Effector CD8-positive, alpha-beta T cell (primary cell): ENCODE results near the gene CYBC1.
"Not testable (repeated sequence)": the region's sequence is repeated elsewhere in the genome, so short reads cannot be mapped to it uniquely, and the experiment has no call there.

Experiments used
- DNase-seq: peaks from one replicate; lab custom pipeline; 2025; lab: John Stamatoyannopoulos, UW

Gene CYBC1

DNA sequence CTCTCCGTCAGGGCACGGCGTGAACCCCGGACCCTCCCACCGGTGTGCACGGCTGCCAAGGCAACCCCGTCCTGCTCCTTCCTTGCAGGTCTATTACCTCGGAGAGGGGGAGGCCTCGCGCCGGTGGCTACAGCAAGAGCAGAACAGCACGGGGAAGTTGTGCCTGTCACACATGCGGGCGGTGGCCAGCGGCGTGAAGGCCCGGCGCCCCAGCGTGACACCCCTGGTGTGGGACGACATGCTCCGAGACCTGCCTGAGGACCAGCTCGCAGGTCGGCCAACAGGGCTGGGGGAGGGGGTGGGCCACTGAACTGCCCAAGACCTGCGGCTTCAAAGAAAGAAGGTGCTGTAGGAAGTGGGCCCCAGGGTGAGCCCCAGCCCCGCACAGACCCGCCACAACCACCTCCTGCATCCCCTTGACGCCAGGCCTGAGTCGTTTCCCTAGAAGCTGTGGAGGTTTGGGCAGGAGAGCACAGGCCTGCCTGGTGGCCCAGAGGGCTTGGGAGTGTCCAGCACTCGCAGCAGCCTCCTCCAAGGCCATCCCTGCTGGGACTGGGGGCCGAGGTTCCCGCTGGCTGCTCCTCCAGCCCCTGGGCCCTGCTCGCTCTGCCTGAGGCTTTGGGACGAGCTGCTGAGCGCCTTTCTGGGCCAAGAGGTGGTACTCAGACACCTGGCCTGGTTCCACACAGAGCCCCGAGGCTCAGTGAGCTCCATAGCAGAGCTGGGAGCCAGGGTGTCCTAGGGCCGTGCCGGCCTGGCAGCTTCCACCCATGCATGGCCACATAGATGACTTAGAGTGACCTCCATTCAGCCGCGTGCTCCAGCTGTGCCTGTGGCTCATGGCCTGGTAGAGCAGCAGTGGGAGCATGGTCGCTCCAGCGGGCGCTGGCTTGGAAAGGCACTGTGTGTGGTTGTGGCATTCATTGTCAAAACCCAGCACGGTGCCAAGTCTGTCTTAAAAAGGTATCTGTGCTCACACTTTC lies 14.7 kb downstream of the CYBC1 start:
- no peak for DNase-seq

DNA sequence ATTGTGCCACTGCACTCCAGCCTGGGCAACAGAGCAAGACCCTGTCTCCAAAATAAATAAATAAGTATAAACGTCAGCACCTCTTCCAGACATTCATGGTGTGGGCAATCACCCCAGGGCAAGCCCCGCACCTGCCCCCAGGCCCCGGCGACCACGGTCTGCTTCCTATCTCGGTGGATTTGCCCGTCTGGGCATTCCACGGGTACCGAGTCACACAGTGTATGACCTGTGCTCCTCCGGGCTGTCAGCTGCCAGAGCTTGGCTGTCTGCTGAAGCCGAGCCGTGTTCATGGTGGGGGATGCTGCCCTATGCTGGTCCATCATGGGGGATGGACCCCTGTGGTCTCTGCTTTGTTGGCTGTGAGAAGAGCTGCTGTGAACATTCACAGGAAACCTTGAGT lies 15.4 kb downstream of the CYBC1 start:
- DNase-seq: no peak

DNA sequence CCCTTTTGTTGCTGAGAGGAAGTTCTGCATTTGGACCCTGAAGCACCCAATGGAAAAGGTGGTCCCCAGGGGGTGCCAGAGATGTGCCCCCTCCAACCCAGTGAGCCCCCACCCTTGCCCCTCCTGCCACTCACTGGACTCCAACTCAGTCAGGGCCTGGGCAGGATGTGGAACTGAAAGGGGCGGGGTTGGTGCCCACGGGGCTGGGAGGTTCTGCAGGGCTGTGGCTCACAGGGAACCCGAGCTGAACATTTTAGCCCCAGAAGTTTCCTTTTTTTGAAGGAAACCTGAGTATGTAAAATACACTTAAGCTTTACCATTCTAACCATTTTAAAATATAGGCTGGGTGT lies 16.4 kb downstream of the CYBC1 start:
- no peak for DNase-seq

DNA sequence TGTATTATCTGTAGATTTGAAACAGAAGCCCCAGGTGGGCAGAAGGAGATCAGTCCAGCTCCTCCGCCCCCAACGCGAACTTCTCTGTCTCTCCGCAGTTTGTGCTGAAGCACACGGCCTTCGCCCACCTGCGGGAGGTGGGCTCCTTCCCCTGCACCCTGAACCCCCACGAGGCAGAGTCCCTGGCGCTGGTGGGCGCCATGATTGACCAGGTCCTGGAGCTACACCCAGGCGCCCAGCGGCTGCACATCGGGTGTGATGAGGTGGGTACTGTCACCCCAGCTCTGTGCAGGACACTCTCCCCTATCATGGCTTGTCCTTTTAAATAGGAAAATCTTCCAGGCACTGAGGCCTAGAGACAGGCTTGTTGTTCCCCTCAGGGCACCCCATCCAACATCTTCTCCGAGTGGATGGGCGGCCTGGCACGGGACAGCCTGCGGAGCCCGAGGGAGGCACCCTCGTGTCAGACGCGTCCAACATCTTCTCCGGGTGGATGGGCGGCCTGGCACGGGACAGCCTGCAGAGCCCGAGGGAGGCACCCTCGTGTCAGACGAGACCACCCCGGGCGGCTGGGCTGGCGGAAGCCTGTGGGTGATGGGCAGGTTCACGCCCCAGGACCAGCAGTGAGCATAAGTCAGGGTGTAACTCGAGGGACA lies 16.9 kb downstream of the CYBC1 start:
- DNase-seq: no peak

DNA sequence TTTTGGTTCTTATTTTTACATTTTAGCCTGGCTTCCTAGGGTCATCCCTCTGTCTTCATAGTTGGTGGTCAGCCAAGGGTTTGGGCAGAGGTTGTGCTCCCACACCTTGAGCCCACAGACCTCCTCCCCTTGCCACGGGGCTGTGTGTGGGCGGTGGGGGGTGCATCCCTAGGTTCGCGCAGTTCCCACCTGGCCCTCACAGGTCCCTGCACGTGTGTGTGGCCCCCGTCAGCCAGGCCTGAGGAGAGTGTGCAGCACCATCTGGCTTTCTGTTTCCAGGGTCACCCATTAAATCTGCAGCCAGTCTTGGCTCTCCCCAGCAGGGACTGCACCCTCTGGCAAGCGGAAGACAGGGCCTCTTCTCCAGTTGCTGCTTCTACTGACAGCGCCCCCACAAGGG lies 18.5 kb downstream of the CYBC1 start:
- DNase-seq: no peak

DNA sequence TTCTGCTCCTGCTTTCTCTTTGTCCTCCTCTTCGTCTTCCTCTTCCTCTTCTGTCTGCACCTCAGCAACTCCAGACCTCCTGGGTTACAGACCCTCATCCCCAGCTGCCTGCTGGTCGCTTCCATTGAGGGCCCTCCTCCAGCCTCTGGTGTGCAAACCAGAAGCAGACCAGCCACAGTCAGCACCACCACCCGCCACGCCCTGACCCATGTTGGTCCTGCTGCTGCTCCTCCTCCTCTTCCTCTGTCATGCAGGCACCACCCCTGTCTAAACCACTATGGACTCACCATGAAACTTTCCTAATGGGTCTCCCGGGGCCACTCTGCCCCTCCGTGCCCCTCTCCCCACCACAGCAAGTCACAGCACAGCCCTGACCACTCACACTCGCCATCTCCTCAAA lies 20.7 kb downstream of the CYBC1 start:
- DNase-seq: no peak

DNA sequence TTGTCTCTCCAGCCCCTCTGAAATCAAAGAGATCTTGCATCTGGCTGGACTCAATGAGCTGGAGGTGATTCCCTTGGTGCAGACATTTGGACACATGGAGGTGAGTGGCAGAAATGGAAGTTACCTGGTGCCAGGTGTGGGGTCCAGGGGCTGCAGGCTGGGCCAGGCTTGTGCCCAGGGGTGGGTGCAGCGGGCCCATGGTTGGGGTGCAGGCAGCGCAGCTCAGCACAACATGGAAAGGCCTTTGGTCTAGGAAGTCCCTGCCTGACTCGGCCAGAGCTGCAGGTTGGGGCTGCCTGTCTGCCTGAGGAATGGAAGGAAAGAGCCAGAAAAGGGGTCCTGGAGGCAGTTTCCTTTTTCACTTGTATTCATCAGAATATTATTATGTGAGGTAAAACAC lies 22.0 kb downstream of the CYBC1 start:
- DNase-seq: no peak

DNA sequence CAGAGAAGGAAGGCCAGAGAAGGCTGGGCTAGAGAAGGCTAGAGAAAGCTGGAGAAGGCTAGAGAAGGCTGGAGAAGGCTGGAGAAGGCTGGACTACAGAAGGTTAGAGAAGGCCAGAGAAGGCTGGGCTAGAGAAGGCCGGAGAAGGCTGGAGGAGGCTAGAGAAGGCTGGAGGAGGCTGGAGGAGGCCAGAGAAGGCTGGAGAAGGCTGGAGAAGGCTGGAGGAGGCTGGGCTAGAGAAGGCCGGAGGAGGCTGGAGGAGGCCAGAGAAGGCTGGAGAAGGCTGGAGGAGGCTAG lies 25.7 kb downstream of the CYBC1 start:
- no peak for DNase-seq

DNA sequence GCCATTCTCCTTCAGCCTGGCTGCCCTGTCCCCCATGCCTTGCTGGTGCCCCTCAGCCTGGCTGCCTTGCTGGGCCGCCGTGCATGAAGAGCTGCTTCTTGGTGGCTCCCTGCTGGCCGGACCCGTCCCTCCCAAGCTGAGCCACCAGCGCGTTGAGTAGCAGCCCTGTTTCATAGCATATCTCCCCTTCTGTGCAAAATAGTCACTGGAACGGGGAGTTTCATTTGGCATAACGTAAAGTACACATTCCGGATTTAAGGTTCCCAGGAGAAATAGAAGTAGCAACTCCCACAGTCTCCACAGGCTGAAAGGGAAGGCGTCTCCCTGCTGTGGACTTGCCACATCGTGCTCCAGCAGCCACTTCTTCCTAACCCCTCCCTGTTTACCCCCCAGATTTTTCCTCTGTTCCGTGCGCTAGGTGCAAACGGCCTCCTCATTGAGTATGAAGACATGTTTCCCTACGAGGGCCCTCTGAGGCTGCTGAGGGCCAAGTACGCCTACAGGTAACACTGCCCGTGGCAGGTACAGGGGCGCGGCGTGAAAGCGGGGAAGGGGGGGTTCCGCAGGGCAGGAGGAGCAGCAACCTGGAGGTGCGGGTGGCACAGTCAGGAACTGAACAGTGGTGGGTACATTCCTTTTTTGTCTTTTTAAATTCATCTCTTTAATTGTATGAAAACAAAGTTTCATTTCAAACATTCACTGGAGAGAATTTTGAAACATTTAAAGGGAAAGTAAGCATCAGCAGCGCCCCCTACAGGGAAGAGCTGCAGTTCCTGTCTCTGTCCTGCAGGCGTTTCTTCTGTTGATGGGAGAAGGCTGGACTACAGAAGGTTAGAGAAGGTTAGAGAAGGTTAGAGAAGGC lies 26.3 kb downstream of the CYBC1 start:
- DNase-seq: peak; percentile 12

DNA sequence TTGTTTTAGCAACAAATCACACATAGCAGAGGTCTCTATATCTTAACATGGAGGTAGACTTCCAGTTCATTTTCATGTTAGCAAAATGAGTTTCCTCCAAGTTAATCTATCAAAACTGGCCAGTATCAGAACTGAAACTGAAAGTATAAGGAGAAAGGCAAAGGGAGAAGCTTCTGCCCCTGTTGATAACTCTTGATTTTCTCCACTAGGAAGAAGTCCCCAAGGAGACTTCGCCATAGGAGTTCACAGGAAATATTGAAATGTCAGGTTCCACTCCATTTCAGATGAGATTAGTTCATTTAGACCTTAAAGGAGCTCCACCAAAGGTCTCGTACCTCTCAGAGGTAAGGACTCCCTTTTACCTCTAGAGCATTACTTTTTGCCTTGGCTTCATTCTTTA lies 31.0 kb downstream of the CYBC1 start:
- no peak for DNase-seq

DNA sequence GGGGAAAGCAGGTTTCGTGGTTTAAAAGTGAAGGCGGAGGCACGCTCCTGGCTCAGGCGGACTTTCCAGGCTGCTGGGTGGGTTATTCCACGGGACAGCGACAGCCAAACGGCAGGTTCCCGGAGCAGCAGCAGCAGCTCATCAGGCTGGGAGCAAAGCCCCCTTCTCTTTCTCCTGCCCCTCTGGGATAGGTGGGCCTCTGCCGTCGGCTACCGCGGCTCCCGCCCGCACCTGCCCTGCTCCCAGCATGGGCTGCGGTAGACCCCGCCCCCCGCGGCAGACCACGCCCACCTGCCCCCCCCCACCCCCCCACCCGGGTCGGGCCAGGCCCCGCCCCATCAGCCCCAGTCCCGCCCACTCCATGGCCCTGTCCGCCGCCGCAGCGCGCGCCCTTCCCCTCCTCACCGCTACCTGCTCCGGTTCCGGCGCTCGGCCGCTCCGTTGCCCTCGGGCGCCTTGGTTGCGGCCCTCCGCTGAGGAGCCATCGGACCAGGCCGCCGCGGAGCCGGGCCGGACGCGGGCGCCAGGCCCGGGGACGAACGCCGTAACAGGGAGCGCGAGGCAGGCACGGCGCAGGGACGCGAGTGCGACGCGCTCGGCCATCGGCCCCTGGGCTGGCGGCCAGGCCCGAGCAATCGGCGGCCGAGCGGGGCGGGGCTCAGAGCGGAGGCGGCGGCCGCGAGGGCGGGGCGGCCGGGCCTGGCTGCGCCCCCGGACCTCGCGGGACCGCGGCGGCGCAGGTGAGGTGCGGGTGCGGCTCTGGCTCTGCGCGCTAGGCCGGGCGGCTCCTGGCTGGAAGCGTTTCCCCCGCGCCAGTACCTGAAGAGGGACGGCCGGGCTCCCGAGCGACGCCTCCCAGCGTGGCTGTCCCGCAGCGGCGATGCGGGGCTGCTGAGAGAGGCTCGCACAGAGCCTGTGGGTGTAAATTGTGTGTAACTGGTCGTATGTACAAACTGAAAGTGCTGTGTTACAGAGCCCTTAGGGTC lies 32.3 kb downstream of the CYBC1 start, which contains the start of the genes HEXD and OGFOD3:
Gene HEXD (plus strand): TSS at position 347 of the 986 bp plus-strand sequence. CDS start 1,453 bp downstream, outside the sequence.
Gene OGFOD3 (minus strand): TSS at position 586 of the 986 bp plus-strand sequence. CDS start 101 bp downstream, at position 485.
- peak; percentile 72 for DNase-seq

DNA sequence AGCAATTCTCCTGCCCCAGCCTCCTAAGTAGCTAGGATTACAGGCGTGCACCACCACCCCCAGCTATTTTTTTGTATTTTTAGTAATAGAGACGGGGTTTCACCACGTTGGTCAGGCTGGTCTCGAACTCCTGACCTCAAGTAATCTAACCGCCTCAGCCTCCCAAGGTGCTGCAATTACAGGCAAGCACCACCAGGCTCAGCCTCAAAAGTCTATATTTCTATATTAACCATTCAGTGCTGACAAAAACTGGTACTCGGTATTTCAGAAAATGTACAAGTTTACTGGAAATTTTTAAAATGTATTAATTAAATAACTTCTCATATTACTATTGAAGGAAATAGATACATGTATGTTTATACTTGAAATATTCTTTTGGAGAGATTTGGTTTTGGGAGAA lies 33.8 kb downstream of the CYBC1 start:
- no peak for DNase-seq

DNA sequence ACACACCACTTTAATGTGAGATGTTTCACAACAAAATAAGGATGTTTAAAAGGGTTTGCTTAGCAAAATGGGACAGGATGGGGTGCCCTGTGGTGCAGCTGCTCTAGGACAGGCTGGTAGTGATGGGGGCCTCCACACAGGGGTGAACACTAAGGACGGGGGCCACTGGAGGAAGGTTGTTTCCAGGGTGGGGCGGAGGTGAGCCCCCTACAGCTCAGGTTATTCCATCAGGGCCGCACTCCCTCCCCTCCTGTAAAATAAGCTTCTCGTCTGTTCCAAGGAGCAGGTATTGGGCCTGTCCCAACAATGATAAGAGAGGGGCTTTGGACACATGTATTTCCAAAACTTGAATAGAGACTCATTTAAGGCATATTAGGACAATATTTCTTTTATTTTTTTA lies 34.3 kb downstream of the CYBC1 start:
- no peak for DNase-seq

DNA sequence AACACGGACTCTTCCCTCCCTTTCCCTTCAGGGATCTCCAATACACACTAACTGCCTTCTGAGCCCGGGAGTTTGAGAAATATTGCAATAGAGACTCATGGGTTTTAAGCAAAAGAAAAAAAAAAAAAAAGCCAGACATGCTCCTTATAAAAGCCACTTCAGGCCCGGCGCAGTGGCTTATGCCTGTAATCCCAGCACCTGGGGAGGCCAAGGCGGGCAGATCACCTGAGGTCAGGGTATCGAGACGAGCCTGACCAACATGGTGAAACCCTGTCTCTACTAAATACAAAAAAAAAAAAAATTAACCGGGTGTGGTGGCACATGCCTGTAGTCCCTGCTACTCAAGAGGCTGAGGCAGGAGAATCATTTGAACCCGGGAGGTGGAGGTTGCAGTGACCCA lies 34.8 kb downstream of the CYBC1 start:
- no peak for DNase-seq

DNA sequence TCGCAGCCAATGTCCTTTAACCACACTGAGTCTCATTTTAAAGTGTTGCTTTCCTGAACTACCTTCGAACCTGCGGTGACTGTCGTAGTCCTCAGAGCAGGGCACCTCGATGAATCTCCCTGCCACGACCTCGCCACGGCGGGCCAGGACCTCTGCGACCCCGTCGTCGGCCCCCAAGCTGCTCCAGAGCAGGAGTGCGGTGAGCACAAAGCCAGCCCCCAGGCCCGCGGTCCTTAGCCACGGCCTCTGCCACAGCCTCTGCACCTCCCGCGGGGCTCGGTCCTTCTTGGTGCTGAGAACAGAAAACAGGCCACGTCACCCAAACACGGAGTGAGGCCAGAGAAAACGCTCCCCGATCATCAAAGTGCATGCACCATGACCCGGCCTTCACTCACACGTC lies 35.2 kb downstream of the CYBC1 start:
- DNase-seq: no peak

DNA sequence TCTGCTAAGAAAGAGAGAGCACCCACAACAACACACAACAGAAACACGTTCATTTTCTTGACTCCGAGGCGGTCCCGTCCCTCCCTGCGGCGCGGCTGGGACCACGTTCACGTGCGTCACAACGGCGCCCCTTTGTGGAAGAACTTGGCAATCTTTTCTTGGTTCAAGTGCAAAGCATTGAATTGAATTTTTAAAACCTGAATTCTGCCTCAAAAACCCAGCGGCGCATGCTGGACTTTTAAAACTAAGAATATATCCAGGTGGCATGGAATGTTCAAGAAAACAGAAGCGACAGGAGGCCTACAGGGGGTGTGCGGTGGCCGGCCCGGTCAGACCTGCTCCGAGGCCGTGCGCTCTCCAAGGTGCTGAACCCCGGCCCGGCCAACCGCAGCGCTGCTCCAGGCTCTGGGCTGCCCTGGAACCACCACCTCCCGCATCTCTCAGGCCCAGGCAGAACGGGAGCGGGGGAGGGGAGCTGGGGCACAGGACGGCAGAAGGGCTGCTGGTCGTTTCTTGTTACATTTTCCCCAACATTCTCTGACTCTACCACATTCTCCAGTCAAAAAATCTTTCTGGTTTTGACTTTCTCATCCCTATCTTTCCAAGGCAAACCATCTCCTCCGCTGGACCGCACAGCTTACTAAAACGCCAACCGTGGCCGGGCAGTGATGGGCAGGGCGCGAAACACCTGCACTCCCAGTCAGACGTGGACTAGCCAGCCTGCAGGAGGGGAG lies 35.8 kb downstream of the CYBC1 start:
- DNase-seq: peak; percentile 40

DNA sequence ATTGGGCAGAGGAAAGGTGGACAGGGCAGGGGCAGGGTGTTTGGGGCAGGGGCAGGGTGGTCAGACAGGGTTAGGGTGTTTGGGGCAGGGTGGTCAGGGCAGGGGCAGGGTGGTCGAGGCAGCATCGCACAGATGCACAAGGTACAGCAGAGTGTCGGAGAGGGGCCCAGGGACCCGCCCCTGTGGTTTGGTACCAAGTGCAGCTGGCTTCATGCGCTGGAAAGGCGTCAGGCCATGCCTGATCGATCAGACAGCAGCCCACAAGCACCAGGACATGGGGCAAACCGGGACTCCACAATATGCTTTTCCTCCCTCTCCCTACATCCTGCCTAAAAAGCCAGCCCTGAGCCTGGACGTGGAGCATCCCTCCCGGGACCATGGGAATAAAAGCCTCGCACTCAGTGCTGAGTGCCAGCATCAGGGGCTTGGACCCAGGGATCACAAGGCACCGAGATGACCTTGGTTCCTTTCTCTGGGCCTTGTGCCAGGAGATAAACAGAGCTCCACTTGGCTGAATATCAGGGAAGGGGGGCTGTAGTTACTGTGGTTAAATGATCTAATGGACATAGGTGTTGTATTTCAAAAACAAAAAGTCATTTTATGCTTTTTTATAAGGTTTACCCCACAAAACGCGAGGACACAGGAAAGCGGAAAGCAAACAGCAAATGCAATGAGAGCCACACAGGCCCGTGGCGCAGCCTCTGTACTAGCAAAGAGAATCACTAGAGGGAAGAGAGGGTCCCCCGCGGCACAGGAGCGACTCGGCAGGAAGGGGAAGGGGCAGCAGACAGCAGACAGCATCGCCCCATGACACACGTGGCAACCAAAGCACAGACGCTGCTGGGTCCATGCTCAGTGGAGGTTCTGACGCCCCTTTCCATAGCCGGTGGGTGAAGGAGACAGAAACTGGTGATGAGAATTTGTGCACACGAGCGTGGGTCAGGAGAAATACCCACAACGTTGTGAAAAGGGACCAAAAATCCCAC lies 37.7 kb downstream of the CYBC1 start:
- DNase-seq: no peak

DNA sequence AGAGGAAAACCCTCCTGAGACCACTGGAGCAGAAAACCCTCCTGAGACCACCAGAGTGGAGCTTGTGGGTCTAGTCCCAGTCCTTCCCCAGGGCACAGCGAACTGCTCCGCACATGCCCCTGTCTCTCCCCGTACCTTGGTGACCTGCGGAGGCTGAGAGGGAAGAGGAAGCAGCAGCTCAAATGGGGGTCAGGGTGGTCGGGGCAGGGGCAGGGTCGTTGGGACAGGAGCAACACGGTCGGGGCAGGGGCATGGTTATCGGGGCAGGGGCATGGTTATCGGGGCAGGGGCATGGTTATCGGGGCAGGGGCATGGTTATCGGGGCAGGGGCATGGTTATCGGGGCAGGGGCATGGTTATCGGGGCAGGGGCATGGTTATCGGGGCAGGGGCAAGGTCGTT lies 38.5 kb downstream of the CYBC1 start:
- DNase-seq: not testable (repeated sequence)

DNA sequence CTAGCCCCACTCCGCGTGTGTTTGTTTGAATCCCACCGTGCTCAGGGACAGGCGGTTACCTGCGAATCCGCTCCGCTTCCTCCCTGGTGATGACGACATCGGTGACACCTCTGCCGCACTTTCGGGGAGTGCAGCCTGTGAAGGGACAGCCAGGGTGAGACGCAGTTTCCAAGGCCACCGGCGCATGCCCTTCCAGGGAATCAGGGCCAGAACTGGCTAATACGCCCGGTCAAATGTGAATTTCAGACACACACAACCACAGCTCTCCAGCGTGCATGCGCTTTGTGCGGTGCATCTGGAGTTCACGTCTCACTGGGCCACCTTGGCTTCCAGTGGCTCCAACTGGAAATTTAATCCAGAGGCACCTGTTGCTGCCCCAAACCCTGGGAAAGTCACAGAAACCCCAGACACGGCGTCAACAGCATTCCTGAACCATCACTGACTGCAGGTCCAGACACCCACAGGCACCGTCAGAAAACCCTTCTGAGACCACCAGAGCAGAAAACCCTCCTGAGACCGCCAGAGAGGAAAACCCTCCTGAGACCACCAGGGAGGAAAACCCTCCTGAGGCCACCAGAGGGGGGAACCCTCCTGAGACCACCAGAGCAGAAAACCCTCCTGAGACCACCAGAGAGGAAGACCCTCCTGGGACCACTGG lies 39.0 kb downstream of the CYBC1 start:
- no peak for DNase-seq
